GM12891 (cell line): ENCODE data around the gene PYGM.

ENCODE experiments used
- DNase-seq: peaks from one replicate; pipeline ENCODE4 v3.0.0; 2011; ENCODE audit warnings: low spot score; ENCODE audit not compliant: insufficient read length
- FAIRE-seq: peaks from 2 replicates; lab custom pipeline; 2011; peaks lifted over from hg19 to GRCh38; lab: Jason Lieb, UNC
- PAX5 ChIP-seq: IDR thresholded peaks from 2 replicates; pipeline ENCODE4 v1.6.1; 2011; ENCODE audit warnings: low read length, moderate library complexity, mild to moderate bottlenecking; ENCODE audit not compliant: insufficient read depth, severe bottlenecking
- POLR2A ChIP-seq: IDR thresholded peaks from 2 replicates; pipeline ENCODE4 v1.6.1; 2011; ENCODE audit warnings: low read depth, low read length, control low read depth
- POLR2AphosphoS5 ChIP-seq: IDR thresholded peaks from 2 replicates; pipeline ENCODE4 v1.6.1; 2011; ENCODE audit warnings: low read depth, low read length, control low read depth
- POU2F2 ChIP-seq: IDR thresholded peaks from 2 replicates; pipeline ENCODE4 v1.6.1; 2011; ENCODE audit warnings: low read depth, mild to moderate bottlenecking, control low read depth, low read length, moderate library complexity
- SPI1 ChIP-seq: IDR thresholded peaks from 2 replicates; pipeline ENCODE4 v1.6.1; 2011; ENCODE audit warnings: low read depth, low read length, control low read depth
- TAF1 ChIP-seq: IDR thresholded peaks from 2 replicates; pipeline ENCODE4 v1.6.1; 2011; ENCODE audit warnings: low read depth, low read length, control low read depth

Gene PYGM

GRCh38 chr11:64736654-64737053, 23.1 kb downstream of the PYGM start:
- DNase-seq (no peak), FAIRE-seq (no peak)
- no peak for TF ChIP-seq POLR2A
- no peak for TF ChIP-seq TAF1
- TF ChIP-seq PAX5, result no peak
- no peak for TF ChIP-seq SPI1
- no peak for TF ChIP-seq POU2F2
- TF ChIP-seq POLR2AphosphoS5, result no peak

GRCh38 chr11:64735725-64736259, 24.0 kb downstream of the PYGM start:
- TF ChIP-seq POLR2AphosphoS5 (no peak), PAX5 (no peak), POLR2A (no peak), TAF1 (no peak), SPI1 (no peak), POU2F2 (no peak)
- no peak for FAIRE-seq

DNA sequence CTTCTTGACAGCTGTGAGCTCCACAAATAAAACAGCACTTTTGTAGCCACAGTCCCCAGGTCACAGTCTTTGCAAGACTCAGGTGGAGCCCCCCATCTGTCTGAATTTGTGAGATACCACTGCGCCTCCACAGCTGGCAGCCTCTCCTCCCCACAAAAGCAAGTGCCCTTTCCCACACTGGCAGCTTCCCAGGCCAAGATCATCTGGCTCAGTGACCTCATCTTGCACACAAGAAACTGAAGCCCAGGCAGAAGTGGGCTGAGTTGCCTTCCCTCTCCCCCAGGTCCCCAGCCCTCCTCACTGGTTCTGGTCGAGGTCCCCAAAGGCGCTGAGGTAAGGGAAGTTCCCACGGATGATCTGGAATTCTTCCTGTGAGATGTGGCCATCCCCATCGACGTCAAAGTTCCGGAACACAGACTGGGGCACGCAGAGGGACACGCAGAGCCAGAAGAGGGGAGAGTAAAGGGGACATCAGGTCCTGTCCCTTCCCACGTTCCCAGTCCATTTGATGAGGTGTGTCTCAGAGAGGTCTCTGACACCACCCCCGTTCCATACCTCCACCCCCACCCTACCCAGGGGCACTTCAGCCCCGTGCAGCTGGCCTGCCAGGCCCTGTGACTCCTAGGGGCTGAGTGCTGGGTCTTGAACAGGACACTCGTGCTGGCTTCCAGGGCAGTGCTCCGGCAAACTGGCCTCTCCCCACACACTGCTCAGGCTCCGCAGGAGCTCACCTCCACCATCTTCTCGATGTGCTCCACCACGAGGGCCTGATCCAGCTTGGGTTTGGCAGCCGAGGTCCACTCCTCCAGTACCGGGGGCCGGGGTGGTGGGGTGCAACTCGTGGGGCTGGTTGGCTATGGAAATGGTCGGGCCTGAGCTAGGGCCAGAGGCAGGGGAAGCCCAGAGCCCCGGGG, 24.7 kb downstream of the PYGM start:
- no peak for FAIRE-seq
- TF ChIP-seq POLR2AphosphoS5 (no peak), TAF1 (no peak)
- DNase-seq, result no peak

More at GRCh38 chr11:64735725-64736259, 24.0 kb downstream of the PYGM start:
- DNase-seq, result no peak

DNA sequence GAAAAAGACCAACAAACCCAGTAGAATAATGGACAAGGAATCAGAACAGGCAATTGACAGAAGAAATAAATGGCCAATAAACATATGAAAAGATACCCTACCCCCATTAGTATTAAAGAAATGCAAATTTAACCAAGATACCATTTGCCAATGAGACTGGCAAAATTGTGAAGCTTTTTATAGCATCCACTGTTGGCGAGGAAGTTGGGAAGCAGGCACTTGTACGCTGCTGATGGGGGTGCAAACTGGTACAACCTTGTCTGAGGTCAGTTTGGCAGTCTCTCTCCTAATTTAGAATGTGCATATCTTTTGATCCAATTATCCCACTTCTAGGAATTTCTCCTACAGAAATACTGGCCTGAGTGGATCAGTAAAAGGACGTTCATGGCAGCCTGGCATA, 28.2 kb downstream of the PYGM start:
- FAIRE-seq (no peak), DNase-seq (no peak)
- TF ChIP-seq TAF1, result no peak
- no peak for TF ChIP-seq PAX5
- TF ChIP-seq POLR2AphosphoS5, result no peak
- no peak for TF ChIP-seq POU2F2
- TF ChIP-seq POLR2A, result no peak
- no peak for TF ChIP-seq SPI1

- no peak for FAIRE-seq
- no peak for DNase-seq
- TF ChIP-seq PAX5 (no peak), POLR2AphosphoS5 (no peak), POLR2A (no peak), SPI1 (no peak), POU2F2 (no peak), TAF1 (no peak)
Observed at GRCh38 chr11:64729851-64730382, 29.9 kb downstream of the PYGM start.

GRCh38 chr11:64728757-64729365, 30.9 kb downstream of the PYGM start:
- TF ChIP-seq SPI1, result no peak
- no peak for TF ChIP-seq PAX5
- TF ChIP-seq POLR2A, result no peak
- TF ChIP-seq TAF1, result no peak
- TF ChIP-seq POU2F2, result no peak
- TF ChIP-seq POLR2AphosphoS5, result no peak
- FAIRE-seq (no peak), DNase-seq (no peak)

DNA sequence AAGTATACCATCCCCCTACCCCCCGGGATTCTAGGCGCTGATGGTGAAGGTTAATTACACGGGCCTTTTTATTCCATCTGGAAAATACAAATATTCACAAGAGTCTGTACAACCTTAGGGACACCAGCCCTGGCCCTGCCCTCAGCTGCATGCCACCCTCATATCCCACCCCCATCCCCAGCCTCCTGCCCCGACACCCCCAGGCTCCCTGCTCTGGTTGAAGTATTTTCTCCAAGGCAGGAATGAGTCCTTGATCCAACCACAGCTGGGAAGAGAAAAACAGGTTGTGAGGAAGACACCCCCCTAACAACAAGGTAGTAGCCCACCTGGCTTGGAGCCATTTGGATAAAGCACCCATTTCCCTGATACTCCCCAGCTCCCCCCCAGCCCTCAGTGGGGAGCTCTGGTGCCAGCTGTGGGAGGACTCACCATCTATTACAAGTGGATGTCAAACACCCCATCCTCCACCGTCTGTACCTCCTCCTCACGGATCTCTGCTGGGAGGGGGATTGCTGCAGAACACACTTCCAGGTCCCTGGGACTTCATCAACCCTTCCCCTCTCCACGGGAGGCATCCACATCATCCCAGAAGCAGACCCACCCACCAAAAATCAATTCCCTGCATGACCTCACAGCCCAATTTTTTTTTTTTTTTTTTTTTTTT, 32.8 kb downstream of the PYGM start:
- FAIRE-seq, result no peak
- TF ChIP-seq PAX5 (no peak), POU2F2 (no peak), POLR2AphosphoS5 (no peak), TAF1 (no peak)
- no peak for DNase-seq

- DNase-seq (no peak), FAIRE-seq (no peak)
- no peak for TF ChIP-seq POLR2AphosphoS5
Observed at GRCh38 chr11:64726211-64726641, 33.5 kb downstream of the PYGM start.

GRCh38 chr11:64724863-64725532, 34.8 kb downstream of the PYGM start:
- FAIRE-seq (no peak), DNase-seq (no peak)
- TF ChIP-seq POLR2A, result no peak
- TF ChIP-seq POU2F2, result no peak
- TF ChIP-seq PAX5, result no peak
- no peak for TF ChIP-seq POLR2AphosphoS5
- no peak for TF ChIP-seq TAF1
- TF ChIP-seq SPI1, result no peak
